PFSK-1 (cell line): Measurements from ENCODE around the gene CRYGC.

ENCODE experiments used
- POLR2AphosphoS5 ChIP-seq: IDR thresholded peaks from 2 replicates; pipeline ENCODE4 v1.6.1; 2012; ENCODE audit warnings: low read depth, mild to moderate bottlenecking, control low read depth, low read length, moderate library complexity
- TF ChIP-seq, protein P1 (sequence below), 2 experiments: IDR thresholded peaks; 2 replicates each; pipeline versions ENCODE4 v1.6.1 to v1.8.0; 2011 to 2012; ENCODE audit warnings: low read depth in 2 of 2, low read length in 2 of 2, control low read depth in 1 of 2, inconsistent platforms in 1 of 2, mild to moderate bottlenecking in 1 of 2, moderate library complexity in 1 of 2; ENCODE audit not compliant: insufficient read depth in 1 of 2

DNA sequence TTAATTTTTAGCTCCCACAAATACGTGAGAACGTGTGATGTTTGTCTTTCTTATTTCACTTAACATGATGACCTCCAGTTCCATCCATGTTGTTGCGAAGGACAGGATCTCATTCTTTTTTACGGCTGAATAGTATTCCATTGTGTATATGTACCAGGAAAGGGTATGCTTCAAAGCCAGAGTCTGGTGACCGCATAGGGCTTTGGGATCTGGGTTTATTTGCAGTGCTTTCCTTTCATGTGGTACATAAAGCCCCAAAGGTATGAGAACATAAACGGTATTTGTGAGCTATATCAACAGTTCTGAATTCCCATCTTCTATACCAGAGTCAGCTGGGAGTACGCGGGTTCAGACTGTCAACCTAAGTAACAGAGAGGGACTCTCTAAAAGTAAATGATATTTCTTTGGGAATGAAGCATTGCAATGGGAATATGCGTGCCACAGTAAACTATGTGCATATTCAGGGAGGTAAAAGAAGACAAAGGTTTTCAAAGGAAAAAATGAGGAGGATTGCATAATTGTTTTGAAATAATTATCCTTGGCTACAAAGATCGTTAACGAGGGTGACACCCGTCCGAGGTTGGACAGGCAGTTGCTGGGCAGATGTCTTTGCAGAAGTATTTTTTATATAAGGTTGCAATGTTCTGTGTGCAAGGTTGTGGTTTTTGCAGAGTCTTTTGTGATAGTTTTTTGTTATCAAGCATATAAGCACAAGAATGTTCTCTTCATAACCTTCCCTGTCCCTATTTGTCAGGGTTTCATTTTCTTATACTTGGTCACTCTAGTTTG is 29.8 kb downstream of the CRYGC start:
- TF ChIP-seq, protein P1, sequence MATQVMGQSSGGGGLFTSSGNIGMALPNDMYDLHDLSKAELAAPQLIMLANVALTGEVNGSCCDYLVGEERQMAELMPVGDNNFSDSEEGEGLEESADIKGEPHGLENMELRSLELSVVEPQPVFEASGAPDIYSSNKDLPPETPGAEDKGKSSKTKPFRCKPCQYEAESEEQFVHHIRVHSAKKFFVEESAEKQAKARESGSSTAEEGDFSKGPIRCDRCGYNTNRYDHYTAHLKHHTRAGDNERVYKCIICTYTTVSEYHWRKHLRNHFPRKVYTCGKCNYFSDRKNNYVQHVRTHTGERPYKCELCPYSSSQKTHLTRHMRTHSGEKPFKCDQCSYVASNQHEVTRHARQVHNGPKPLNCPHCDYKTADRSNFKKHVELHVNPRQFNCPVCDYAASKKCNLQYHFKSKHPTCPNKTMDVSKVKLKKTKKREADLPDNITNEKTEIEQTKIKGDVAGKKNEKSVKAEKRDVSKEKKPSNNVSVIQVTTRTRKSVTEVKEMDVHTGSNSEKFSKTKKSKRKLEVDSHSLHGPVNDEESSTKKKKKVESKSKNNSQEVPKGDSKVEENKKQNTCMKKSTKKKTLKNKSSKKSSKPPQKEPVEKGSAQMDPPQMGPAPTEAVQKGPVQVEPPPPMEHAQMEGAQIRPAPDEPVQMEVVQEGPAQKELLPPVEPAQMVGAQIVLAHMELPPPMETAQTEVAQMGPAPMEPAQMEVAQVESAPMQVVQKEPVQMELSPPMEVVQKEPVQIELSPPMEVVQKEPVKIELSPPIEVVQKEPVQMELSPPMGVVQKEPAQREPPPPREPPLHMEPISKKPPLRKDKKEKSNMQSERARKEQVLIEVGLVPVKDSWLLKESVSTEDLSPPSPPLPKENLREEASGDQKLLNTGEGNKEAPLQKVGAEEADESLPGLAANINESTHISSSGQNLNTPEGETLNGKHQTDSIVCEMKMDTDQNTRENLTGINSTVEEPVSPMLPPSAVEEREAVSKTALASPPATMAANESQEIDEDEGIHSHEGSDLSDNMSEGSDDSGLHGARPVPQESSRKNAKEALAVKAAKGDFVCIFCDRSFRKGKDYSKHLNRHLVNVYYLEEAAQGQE (IDR thresholded peaks at IDR 0.05; ENCODE audit: insufficient read depth in 1 of 2, low read depth in 2 of 2, low read length in 2 of 2), result no peak
- TF ChIP-seq POLR2AphosphoS5, result no peak
